Activated B cell treated with CpG ODN at 0.5 μM for 24 hours (primary cell): ENCODE data around the gene VWA1. TPM values are rescaled to one million over a fixed set of nuclear protein-coding genes. Genes with fewer than 3 reads are reported as not detected.

Experiments used
- ATAC-seq: fragments of 200-7000 bp; cut with Tn5 transposase; one replicate; pipeline ENCODE4 v1.10.0; 2021; ENCODE audit warnings: low read depth, mild to moderate bottlenecking, moderate library complexity
- CTCF ChIA-PET: fragments of 350-600 bp; sonication (Branson Sonifier 250); formaldehyde crosslinking; loops from one replicate; lab custom pipeline; 2021; ENCODE audit warnings: antibody characterized with exemption; lab: Charles Lee
- POLR2A ChIA-PET: fragments of 350-600 bp; sonication (Branson Sonifier 250); formaldehyde crosslinking; loops from one replicate; lab custom pipeline; 2021; ENCODE audit warnings: antibody characterized with exemption; lab: Charles Lee
- DNase-seq: peaks from one replicate; pipeline ENCODE4 v3.0.0; 2022
- H3K27ac Mint-ChIP-seq: one replicate; pipeline ENCODE4 v1.8.0; 2020; ENCODE audit warnings: mixed read lengths
- H3K27me3 Mint-ChIP-seq: one replicate; pipeline ENCODE4 v1.8.0; 2021; ENCODE audit warnings: mixed read lengths
- H3K36me3 Mint-ChIP-seq: one replicate; pipeline ENCODE4 v1.8.0; 2021; ENCODE audit warnings: low read depth, mixed read lengths
- H3K4me1 Mint-ChIP-seq: one replicate; pipeline ENCODE4 v1.8.0; 2021; ENCODE audit warnings: mixed read lengths
- H3K4me3 Mint-ChIP-seq: one replicate; pipeline ENCODE4 v1.8.0; 2020; ENCODE audit warnings: mild to moderate bottlenecking, mixed read lengths
- H3K9me3 Mint-ChIP-seq: one replicate; pipeline ENCODE4 v1.8.0; 2020; ENCODE audit warnings: mixed read lengths
- intact Hi-C: fragments of 100-400 bp; cut with micrococcal nuclease; formaldehyde crosslinking; loops from one replicate; pipeline ENCODE4 v1.15.1; 2024
- total RNA-seq: library from RNA; stranded (reverse); gene quantifications from 2 replicates; pipeline ENCODE4 v1.2.3, GENCODE V29; 2022
- TF ChIP-seq, protein P1 (sequence below): fragments of 200-600 bp; IDR thresholded peaks from one replicate; pipeline ENCODE4 v1.8.0; 2022; ENCODE audit warnings: antibody characterized with exemption, mild to moderate bottlenecking

Gene VWA1
- total RNA-seq, 1 donor from 2014 or later = not detected

GRCh38 chr1:1390675-1391074 is 44.8 kb upstream of the VWA1 start:
- ChIA-PET POLR2A (interaction anchor here (0.5 to 1.4 kb wide), 2 partner anchors 8 to 352 kb away, joined by 5 read pairs; partner anchors contain the start of gene CCNL2), CTCF (interaction anchor here (1.2 kb wide), 1 partner anchor 9 kb away, joined by 3 read pairs; the partner anchor contains the start of gene CCNL2)
- intact Hi-C loops = no loop called here
- TF ChIP-seq, protein P1, sequence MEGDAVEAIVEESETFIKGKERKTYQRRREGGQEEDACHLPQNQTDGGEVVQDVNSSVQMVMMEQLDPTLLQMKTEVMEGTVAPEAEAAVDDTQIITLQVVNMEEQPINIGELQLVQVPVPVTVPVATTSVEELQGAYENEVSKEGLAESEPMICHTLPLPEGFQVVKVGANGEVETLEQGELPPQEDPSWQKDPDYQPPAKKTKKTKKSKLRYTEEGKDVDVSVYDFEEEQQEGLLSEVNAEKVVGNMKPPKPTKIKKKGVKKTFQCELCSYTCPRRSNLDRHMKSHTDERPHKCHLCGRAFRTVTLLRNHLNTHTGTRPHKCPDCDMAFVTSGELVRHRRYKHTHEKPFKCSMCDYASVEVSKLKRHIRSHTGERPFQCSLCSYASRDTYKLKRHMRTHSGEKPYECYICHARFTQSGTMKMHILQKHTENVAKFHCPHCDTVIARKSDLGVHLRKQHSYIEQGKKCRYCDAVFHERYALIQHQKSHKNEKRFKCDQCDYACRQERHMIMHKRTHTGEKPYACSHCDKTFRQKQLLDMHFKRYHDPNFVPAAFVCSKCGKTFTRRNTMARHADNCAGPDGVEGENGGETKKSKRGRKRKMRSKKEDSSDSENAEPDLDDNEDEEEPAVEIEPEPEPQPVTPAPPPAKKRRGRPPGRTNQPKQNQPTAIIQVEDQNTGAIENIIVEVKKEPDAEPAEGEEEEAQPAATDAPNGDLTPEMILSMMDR = no peak
- H3K4me1 Mint-ChIP-seq = peaks cover 15% of the 10 kb centered on the region
- ATAC-seq (no peak), DNase-seq (no peak)
- H3K27me3 Mint-ChIP-seq = no peaks in the 10 kb centered on the region
- no peak overlapping the region for H3K27ac Mint-ChIP-seq
- H3K36me3 Mint-ChIP-seq = peaks cover 96% of the 10 kb centered on the region
- H3K4me3 Mint-ChIP-seq = no peak overlapping the region
- H3K9me3 Mint-ChIP-seq = no peaks in the 10 kb centered on the region

DNA sequence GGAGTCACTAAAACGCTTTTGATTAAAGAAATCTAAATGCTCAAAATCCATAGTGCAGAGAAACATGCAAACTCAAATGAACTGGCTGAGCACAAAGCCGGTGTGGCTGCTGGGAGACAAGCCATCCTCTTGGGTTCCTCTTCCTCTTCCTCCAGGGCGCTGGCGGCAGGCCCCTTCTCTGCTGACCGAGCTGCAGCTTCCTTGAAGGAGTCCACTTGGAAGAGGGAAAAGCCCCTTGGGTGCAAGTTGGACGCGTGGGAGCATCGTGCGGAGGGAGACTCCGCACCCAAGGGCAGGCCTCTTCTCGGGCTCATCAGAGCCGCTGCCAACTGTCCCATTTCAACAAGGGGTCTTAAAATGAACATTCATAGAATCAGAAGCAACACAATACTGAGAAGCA is 44.3 kb upstream of the VWA1 start:
- H3K27ac Mint-ChIP-seq = no peak overlapping the region
- intact Hi-C loops = no loop called here
- POLR2A ChIA-PET = interaction anchor here (0.5 kb wide), 1 partner anchor 352 kb away, joined by 5 read pairs; no protein-coding TSS in a partner anchor
- H3K36me3 Mint-ChIP-seq = peaks cover 91% of the 10 kb centered on the region
- TF ChIP-seq, protein P1 = no peak
- H3K9me3 Mint-ChIP-seq = no peaks in the 10 kb centered on the region
- no peak overlapping the region for H3K4me3 Mint-ChIP-seq
- H3K27me3 Mint-ChIP-seq = no peaks in the 10 kb centered on the region
- peaks cover 18% of the 10 kb centered on the region for H3K4me1 Mint-ChIP-seq
- CTCF ChIA-PET = no interaction called here
- no peak for DNase-seq
- no peak for ATAC-seq

GRCh38 chr1:1393014-1393413 is 42.5 kb upstream of the VWA1 start:
- peaks cover 86% of the 10 kb centered on the region for H3K36me3 Mint-ChIP-seq
- H3K27me3 Mint-ChIP-seq = no peaks in the 10 kb centered on the region
- no peak overlapping the region for H3K4me3 Mint-ChIP-seq
- TF ChIP-seq, protein P1 = no peak
- intact Hi-C loops = no loop called here
- ChIA-PET CTCF (no interaction called here), POLR2A (no interaction called here)
- no peak overlapping the region for H3K27ac Mint-ChIP-seq
- DNase-seq = no peak
- H3K4me1 Mint-ChIP-seq = peaks cover 26% of the 10 kb centered on the region
- no peaks in the 10 kb centered on the region for H3K9me3 Mint-ChIP-seq
- ATAC-seq = no peak

DNA sequence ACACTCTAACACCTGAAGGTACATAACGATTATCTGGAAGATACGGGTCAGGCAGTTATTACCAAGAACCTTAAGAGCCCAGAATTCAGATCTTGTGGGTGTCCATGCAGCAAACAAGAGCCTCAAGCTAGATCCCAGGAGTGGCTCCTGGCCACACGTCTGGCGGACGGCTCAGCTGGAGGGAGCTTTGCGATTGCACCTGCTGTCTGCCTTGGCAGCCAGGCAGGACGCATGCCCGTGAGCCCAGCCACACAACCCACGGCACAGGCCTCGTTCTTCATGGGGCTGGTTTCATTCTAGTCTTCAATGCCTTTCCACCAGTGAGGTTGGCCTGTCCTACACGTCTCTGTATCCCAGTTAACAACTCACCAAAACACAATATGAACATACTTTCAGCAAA is 42.1 kb upstream of the VWA1 start:
- no peak for DNase-seq
- no peak overlapping the region for H3K27ac Mint-ChIP-seq
- peaks cover 30% of the 10 kb centered on the region for H3K4me1 Mint-ChIP-seq
- no peaks in the 10 kb centered on the region for H3K27me3 Mint-ChIP-seq
- TF ChIP-seq, protein P1 = no peak
- no peak for ATAC-seq
- ChIA-PET CTCF (no interaction called here), POLR2A (no interaction called here)
- no peak overlapping the region for H3K4me3 Mint-ChIP-seq
- intact Hi-C loops = no loop called here
- no peaks in the 10 kb centered on the region for H3K9me3 Mint-ChIP-seq
- peaks cover 86% of the 10 kb centered on the region for H3K36me3 Mint-ChIP-seq

- H3K27ac Mint-ChIP-seq = no peak overlapping the region
Observed at GRCh38 chr1:1394116-1394515, 41.4 kb upstream of the VWA1 start.

More at GRCh38 chr1:1394116-1394515, 41.4 kb upstream of the VWA1 start:
- CTCF ChIA-PET = no interaction called here
- peaks cover 81% of the 10 kb centered on the region for H3K36me3 Mint-ChIP-seq
- DNase-seq (no peak), ATAC-seq (no peak)
- TF ChIP-seq, protein P1 = no peak
- H3K4me3 Mint-ChIP-seq = no peak overlapping the region
- POLR2A ChIA-PET = interaction anchor here (0.9 kb wide), 1 partner anchor 19 kb away, joined by 3 read pairs; the partner anchor contains the start of gene AURKAIP1
- H3K4me1 Mint-ChIP-seq = peaks cover 32% of the 10 kb centered on the region
- intact Hi-C loops = no loop called here
- no peaks in the 10 kb centered on the region for H3K27me3 Mint-ChIP-seq
- H3K9me3 Mint-ChIP-seq = no peaks in the 10 kb centered on the region
